Measurements from ENCODE around the gene SLC35F2. TPM values are rescaled to one million over a fixed set of nuclear protein-coding genes. Genes with fewer than 3 reads are reported as not detected.

The SLC35F2 gene
- total and polyA plus RNA-seq, 2 donors (not counting 1 experiment from before 2014, with no cell fraction given): 2.8 to 7.4 TPM

- no peaks in the 10 kb centered on the region for H3K79me2 ChIP-seq (ENCODE audit: control insufficient read depth, insufficient read depth, low read length)
- H3K4me2 ChIP-seq (ENCODE audit: extremely low read depth, insufficient read depth, low read length): peak overlapping the region; percentile 100
- H3K4me1 ChIP-seq (ENCODE audit: control insufficient read depth, extremely low read depth, insufficient read depth, low read length): peaks cover 3% of the 10 kb centered on the region
- H3K4me3 ChIP-seq (replicated peaks in 1 of 4; ENCODE audit: control extremely low read depth in 1 of 4, insufficient read depth in 1 of 4, low read depth in 3 of 4, low read length in 4 of 4): peak overlapping the region; percentile 58 to 93 (median 74)
- DNase-seq (ENCODE audit: low read depth in 2 of 2): no peak
- no peak overlapping the region for H3K27ac ChIP-seq (ENCODE audit: insufficient read depth, low read length)
- H3K36me3 ChIP-seq (ENCODE audit: control insufficient read depth, insufficient read depth, low read length): no peaks in the 10 kb centered on the region
- H2AFZ ChIP-seq (ENCODE audit: low read length): peak overlapping the region; percentile 78
- TF ChIP-seq CTCF (conservative IDR thresholded peaks at IDR 0.05 in 1 of 2, IDR thresholded peaks at IDR 0.05 in 1 of 2; ENCODE audit: low read depth in 1 of 2, low read length in 2 of 2) (no peak), EZH2 (IDR thresholded peaks at IDR 0.05; ENCODE audit: low read length, missing control alignments) (no peak)
- H3K9me3 ChIP-seq (ENCODE audit: control insufficient read depth, insufficient read depth, low read depth, low read length): no peaks in the 10 kb centered on the region
- no peaks in the 10 kb centered on the region for H3K27me3 ChIP-seq (ENCODE audit: control insufficient read depth, insufficient read depth, low read length)
- no peaks in the 10 kb centered on the region for H4K20me1 ChIP-seq (ENCODE audit: control insufficient read depth, extremely low read depth, insufficient read depth, low read length)
- H3K9ac ChIP-seq (ENCODE audit: insufficient read depth, low read length): no peak overlapping the region
Observed at GRCh38 chr11:107859459-107860239, 1.1 kb upstream of the SLC35F2 start.

GRCh38 chr11:107857550-107858216 lies 904 bp downstream of the SLC35F2 start:
- TF ChIP-seq EZH2 (IDR thresholded peaks at IDR 0.05; ENCODE audit: low read length, missing control alignments) (no peak), CTCF (conservative IDR thresholded peaks at IDR 0.05 in 1 of 2, IDR thresholded peaks at IDR 0.05 in 1 of 2; ENCODE audit: low read depth in 1 of 2, low read length in 2 of 2) (no peak)
- H2AFZ ChIP-seq (ENCODE audit: low read length): no peak overlapping the region
- H3K4me1 ChIP-seq (ENCODE audit: control insufficient read depth, extremely low read depth, insufficient read depth, low read length): peaks cover 3% of the 10 kb centered on the region
- H3K4me3 ChIP-seq (replicated peaks in 1 of 4; ENCODE audit: control extremely low read depth in 1 of 4, insufficient read depth in 1 of 4, low read depth in 3 of 4, low read length in 4 of 4): peak overlapping the region; percentile 58 to 93 (median 74)
- H3K9me3 ChIP-seq (ENCODE audit: control insufficient read depth, insufficient read depth, low read depth, low read length): no peaks in the 10 kb centered on the region
- H3K4me2 ChIP-seq (ENCODE audit: extremely low read depth, insufficient read depth, low read length): peak overlapping the region; percentile 100
- H3K36me3 ChIP-seq (ENCODE audit: control insufficient read depth, insufficient read depth, low read length): no peaks in the 10 kb centered on the region
- peak overlapping the region; percentile 42 for H3K9ac ChIP-seq (ENCODE audit: insufficient read depth, low read length)
- no peaks in the 10 kb centered on the region for H4K20me1 ChIP-seq (ENCODE audit: control insufficient read depth, extremely low read depth, insufficient read depth, low read length)
- H3K79me2 ChIP-seq (ENCODE audit: control insufficient read depth, insufficient read depth, low read length): no peaks in the 10 kb centered on the region
- DNase-seq (ENCODE audit: low read depth in 2 of 2): peak; percentile 21 to 29
- H3K27me3 ChIP-seq (ENCODE audit: control insufficient read depth, insufficient read depth, low read length): no peaks in the 10 kb centered on the region
- no peak overlapping the region for H3K27ac ChIP-seq (ENCODE audit: insufficient read depth, low read length)

- Histone ChIP-seq H3K9me3 (ENCODE audit: control insufficient read depth, insufficient read depth, low read depth, low read length) (no peaks in the 10 kb centered on the region), H3K4me2 (ENCODE audit: extremely low read depth, insufficient read depth, low read length) (no peak overlapping the region), H3K79me2 (ENCODE audit: control insufficient read depth, insufficient read depth, low read length) (no peaks in the 10 kb centered on the region), H3K4me3 (replicated peaks in 1 of 4; ENCODE audit: control extremely low read depth in 1 of 4, insufficient read depth in 1 of 4, low read depth in 3 of 4, low read length in 4 of 4) (no peak overlapping the region), H3K4me1 (ENCODE audit: control insufficient read depth, extremely low read depth, insufficient read depth, low read length) (peaks cover 3% of the 10 kb centered on the region), H2AFZ (ENCODE audit: low read length) (peak overlapping the region; percentile 46), H3K27me3 (ENCODE audit: control insufficient read depth, insufficient read depth, low read length) (no peaks in the 10 kb centered on the region), H3K36me3 (ENCODE audit: control insufficient read depth, insufficient read depth, low read length) (no peaks in the 10 kb centered on the region), H4K20me1 (ENCODE audit: control insufficient read depth, extremely low read depth, insufficient read depth, low read length) (no peaks in the 10 kb centered on the region), H3K27ac (ENCODE audit: insufficient read depth, low read length) (no peak overlapping the region), H3K9ac (ENCODE audit: insufficient read depth, low read length) (no peak overlapping the region)
- no peak for DNase-seq (ENCODE audit: low read depth in 2 of 2)
- TF ChIP-seq CTCF (conservative IDR thresholded peaks at IDR 0.05 in 1 of 2, IDR thresholded peaks at IDR 0.05 in 1 of 2; ENCODE audit: low read depth in 1 of 2, low read length in 2 of 2) (no peak), EZH2 (IDR thresholded peaks at IDR 0.05; ENCODE audit: low read length, missing control alignments) (no peak)
Observed at GRCh38 chr11:107856981-107857517, 1.5 kb downstream of the SLC35F2 start.

Data from fibroblast of lung (primary cell).